ENCODE measurements around the gene INTS11.

Gene INTS11

GRCh38 chr1:1262758-1263157 lies 61.7 kb downstream of the INTS11 start:
- no peak for DNase-seq (ENCODE audit: low read depth in 2 of 2)

GRCh38 chr1:1262071-1262470 lies 62.4 kb downstream of the INTS11 start:
- DNase-seq (ENCODE audit: low read depth in 2 of 2) = no peak

Measured in activated CD4-positive, alpha-beta T cell treated with anti-CD3 and anti-CD28 coated beads for 24 hours (primary cell).